ENCODE data around the gene RPS6KA2. TPM values are rescaled to one million over a fixed set of nuclear protein-coding genes. Genes with fewer than 3 reads are reported as not detected.
A peak's percentile ranks its signal among the peaks of the same experiment; 100 is the strongest.

Gene RPS6KA2
- total RNA-seq, 4 donors from 2014 or later = 64.9 to 101 (median 81.6) TPM

- no peak overlapping the region for H3K4me3 ChIP-seq (replicated peaks in 1 of 3)
- H3K9me3 ChIP-seq = no peaks in the 10 kb centered on the region
- WGBS, 2 donors = 55% methylated on average over 18 of the region's 18 CpGs
Measured at GRCh38 chr6:166572370-166573261, 54.4 kb downstream of the RPS6KA2 start.

DNA sequence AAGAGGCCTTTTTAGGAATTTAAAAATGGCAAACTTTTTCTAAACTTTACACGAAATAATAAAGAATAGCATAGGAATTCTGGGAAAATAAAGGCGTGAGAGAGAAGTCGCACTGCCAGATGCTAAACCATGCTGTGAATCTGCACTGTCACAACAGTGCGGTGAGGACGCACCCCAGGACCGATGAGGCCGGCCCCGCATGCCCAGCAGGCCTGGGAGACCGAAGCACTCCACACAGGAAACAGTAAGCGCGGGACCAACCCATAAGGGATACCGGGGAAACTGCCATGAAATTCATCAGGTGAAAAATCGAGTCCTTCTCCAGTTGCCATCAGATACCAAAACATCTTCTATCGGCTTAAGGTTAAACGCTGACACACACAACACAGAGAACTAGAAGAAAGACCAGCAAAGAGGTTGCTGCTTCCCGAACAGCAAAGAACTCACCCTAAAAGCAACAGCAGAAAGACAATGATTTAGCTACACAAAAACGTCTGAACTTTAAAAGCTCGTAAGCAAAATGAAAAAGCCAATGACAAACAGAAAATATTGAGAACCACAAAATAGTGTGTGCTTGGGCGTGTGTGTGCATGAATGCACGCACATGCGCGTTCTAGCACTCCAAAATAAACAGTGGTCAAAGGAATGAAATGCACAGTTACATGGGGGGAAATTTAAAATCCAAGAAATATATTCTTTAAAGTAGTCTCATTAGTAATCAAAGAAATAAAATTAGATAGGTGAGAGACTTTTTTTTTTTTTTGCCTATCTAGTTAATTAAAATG, 55.9 kb downstream of the RPS6KA2 start:
- WGBS, 2 donors = 70 to 74% methylated on average over 22 of the region's 22 CpGs
- TF ChIP-seq, protein P1, sequence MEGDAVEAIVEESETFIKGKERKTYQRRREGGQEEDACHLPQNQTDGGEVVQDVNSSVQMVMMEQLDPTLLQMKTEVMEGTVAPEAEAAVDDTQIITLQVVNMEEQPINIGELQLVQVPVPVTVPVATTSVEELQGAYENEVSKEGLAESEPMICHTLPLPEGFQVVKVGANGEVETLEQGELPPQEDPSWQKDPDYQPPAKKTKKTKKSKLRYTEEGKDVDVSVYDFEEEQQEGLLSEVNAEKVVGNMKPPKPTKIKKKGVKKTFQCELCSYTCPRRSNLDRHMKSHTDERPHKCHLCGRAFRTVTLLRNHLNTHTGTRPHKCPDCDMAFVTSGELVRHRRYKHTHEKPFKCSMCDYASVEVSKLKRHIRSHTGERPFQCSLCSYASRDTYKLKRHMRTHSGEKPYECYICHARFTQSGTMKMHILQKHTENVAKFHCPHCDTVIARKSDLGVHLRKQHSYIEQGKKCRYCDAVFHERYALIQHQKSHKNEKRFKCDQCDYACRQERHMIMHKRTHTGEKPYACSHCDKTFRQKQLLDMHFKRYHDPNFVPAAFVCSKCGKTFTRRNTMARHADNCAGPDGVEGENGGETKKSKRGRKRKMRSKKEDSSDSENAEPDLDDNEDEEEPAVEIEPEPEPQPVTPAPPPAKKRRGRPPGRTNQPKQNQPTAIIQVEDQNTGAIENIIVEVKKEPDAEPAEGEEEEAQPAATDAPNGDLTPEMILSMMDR (IDR thresholded peaks at IDR 0.05) = no peak
- TF ChIP-seq POLR2A (IDR thresholded peaks at IDR 0.05) = no peak
- Histone ChIP-seq H3K4me1 (peaks cover 22 to 34% of the 10 kb centered on the region in 2 donors), H3K27me3 (no peaks in the 10 kb centered on the region), H3K36me3 (no peaks in the 10 kb centered on the region), H3K4me3 (replicated peaks in 1 of 3) (no peak overlapping the region), H3K27ac (peak overlapping the region in 2 of 3 donors; percentile 92 to 94), H3K9me3 (no peaks in the 10 kb centered on the region)
- intact Hi-C loops (cut with DNase I) = no loop called here
- peak in 1 of 2 donors; percentile 29 for DNase-seq

More at GRCh38 chr6:166572370-166573261, 54.4 kb downstream of the RPS6KA2 start:
- Histone ChIP-seq H3K27me3 (no peaks in the 10 kb centered on the region), H3K27ac (peak overlapping the region; percentile 92 to 94 (median 94)), H3K4me1 (peaks cover 22 to 34% of the 10 kb centered on the region in 2 donors), H3K36me3 (no peaks in the 10 kb centered on the region)
- intact Hi-C loops (cut with DNase I) = no loop called here
- TF ChIP-seq, protein P1 (IDR thresholded peaks at IDR 0.05) = no peak
- peak in 1 of 2 donors; percentile 70 for TF ChIP-seq POLR2A (IDR thresholded peaks at IDR 0.05)
- DNase-seq = peak; percentile 72 to 78

- DNase-seq = no peak
- H3K4me1 ChIP-seq = peaks cover 22 to 34% of the 10 kb centered on the region in 2 donors
Measured at GRCh38 chr6:166569206-166569605, 57.8 kb downstream of the RPS6KA2 start.

DNA sequence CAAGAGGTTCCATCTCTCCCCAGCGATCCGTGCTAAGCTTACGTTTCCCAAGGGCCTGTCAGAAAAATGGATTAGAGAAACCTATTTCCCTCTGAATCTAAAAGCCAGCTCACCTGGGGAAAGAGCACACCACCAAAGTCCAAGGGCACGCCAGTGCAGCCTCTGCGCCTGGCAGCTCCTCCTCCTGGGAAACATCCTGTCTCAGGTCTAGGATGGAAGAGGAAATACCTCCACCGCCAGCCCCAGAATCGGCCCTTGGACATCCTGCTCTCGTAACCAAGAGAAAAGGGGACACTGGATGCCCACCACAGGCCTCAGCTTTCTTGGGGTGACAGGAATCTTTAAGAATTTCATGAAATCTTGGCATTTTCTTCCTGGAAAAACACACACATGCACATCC, 59.2 kb downstream of the RPS6KA2 start:
- no peaks in the 10 kb centered on the region for H3K36me3 ChIP-seq
- no peak for DNase-seq
- H3K4me1 ChIP-seq = peaks cover 15 to 20% of the 10 kb centered on the region in 2 donors
- no peak overlapping the region for H3K4me3 ChIP-seq (replicated peaks in 1 of 3)
- H3K27me3 ChIP-seq = no peaks in the 10 kb centered on the region
- no peak overlapping the region for H3K27ac ChIP-seq
- TF ChIP-seq, protein P1 (IDR thresholded peaks at IDR 0.05) = no peak
- TF ChIP-seq POLR2A (IDR thresholded peaks at IDR 0.05) = no peak
- intact Hi-C loops (cut with DNase I) = no loop called here
- H3K9me3 ChIP-seq = no peaks in the 10 kb centered on the region
- 87 to 90% methylated on average over 8 of the region's 8 CpGs for WGBS, 2 donors

More at GRCh38 chr6:166569206-166569605, 57.8 kb downstream of the RPS6KA2 start:
- Histone ChIP-seq H3K36me3 (no peaks in the 10 kb centered on the region), H3K4me3 (replicated peaks in 1 of 3) (no peak overlapping the region), H3K27me3 (no peaks in the 10 kb centered on the region), H3K9me3 (no peaks in the 10 kb centered on the region), H3K27ac (no peak overlapping the region)
- no peak for TF ChIP-seq POLR2A (IDR thresholded peaks at IDR 0.05)
- TF ChIP-seq, protein P1 (IDR thresholded peaks at IDR 0.05) = no peak
- intact Hi-C loops (cut with DNase I) = no loop called here
- 96% methylated on average over 10 to 13 of the region's 13 CpGs for WGBS, 2 donors
